OCI-LY1 (cell line): Measurements from ENCODE around the gene VSTM4.

Experiments
- EZH2 ChIP-seq: fragments of 200-600 bp; sonication (generic), shearing (Covaris generic); IDR thresholded peaks from 2 replicates; pipeline ENCODE4 v1.8.0; 2017; ENCODE audit warnings: borderline replicate concordance, mixed run types, mild to moderate bottlenecking, antibody characterized with exemption, low read length, moderate library complexity, mixed read lengths
- TF ChIP-seq, protein P1 (sequence below): fragments of 200-600 bp; sonication (generic), shearing (Covaris generic); IDR thresholded peaks from 2 replicates; pipeline ENCODE4 v1.5.1; 2017; ENCODE audit warnings: mild to moderate bottlenecking, antibody characterized with exemption, low read length, moderate library complexity, mixed read lengths

DNA sequence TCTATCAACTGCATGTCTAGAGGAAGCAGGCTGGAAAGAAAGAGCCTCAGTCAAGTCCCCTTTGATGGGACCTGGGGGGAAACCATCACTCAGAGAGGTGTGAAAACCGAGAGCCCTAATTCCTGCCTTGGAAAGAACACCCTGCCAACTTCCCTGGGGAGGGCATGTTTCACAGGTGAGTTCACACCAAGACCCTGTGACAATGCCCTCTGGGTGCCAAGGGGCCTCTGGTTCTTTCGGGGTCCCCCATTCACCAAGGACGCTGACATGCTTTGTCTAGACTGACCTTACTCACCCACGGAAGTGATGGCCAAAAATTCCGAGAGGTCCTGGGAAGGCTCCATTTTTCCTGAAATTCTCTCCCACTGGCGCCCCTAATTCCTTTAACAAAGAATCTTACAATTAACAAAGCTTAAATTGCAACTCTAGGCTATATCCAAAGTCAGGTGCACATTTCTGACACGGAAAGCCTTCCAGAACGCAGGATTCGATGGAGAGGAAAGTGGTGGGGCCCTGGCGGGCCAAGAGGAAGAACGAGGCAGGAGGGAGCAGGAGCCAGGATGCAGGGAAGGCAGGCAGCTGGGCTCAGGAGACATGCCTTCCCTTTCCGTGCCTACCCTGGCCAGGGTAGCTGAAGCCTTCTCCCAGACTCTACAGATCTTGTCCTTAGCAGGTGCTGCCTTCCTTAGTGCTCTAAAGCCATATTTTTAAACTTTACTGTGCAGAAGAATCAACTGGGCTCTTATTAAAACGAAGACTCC, 23.7 kb downstream of the VSTM4 start:
- TF ChIP-seq, protein P1, sequence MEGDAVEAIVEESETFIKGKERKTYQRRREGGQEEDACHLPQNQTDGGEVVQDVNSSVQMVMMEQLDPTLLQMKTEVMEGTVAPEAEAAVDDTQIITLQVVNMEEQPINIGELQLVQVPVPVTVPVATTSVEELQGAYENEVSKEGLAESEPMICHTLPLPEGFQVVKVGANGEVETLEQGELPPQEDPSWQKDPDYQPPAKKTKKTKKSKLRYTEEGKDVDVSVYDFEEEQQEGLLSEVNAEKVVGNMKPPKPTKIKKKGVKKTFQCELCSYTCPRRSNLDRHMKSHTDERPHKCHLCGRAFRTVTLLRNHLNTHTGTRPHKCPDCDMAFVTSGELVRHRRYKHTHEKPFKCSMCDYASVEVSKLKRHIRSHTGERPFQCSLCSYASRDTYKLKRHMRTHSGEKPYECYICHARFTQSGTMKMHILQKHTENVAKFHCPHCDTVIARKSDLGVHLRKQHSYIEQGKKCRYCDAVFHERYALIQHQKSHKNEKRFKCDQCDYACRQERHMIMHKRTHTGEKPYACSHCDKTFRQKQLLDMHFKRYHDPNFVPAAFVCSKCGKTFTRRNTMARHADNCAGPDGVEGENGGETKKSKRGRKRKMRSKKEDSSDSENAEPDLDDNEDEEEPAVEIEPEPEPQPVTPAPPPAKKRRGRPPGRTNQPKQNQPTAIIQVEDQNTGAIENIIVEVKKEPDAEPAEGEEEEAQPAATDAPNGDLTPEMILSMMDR, result no peak
- no peak for TF ChIP-seq EZH2
